ENCODE results near the gene OR2V2. TPM values are rescaled to one million over a fixed set of nuclear protein-coding genes. Genes with fewer than 3 reads are reported as not detected.

The OR2V2 gene
- total and polyA plus RNA-seq, 2 donors (not counting 1 experiment from before 2014, with no cell fraction given) = not detected

- no peak for TF ChIP-seq EZH2 (IDR thresholded peaks at IDR 0.05; ENCODE audit: borderline replicate concordance, insufficient read depth, low read depth, low read length, poor library complexity, severe bottlenecking)
- TF ChIP-seq, protein P1, sequence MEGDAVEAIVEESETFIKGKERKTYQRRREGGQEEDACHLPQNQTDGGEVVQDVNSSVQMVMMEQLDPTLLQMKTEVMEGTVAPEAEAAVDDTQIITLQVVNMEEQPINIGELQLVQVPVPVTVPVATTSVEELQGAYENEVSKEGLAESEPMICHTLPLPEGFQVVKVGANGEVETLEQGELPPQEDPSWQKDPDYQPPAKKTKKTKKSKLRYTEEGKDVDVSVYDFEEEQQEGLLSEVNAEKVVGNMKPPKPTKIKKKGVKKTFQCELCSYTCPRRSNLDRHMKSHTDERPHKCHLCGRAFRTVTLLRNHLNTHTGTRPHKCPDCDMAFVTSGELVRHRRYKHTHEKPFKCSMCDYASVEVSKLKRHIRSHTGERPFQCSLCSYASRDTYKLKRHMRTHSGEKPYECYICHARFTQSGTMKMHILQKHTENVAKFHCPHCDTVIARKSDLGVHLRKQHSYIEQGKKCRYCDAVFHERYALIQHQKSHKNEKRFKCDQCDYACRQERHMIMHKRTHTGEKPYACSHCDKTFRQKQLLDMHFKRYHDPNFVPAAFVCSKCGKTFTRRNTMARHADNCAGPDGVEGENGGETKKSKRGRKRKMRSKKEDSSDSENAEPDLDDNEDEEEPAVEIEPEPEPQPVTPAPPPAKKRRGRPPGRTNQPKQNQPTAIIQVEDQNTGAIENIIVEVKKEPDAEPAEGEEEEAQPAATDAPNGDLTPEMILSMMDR (IDR thresholded peaks at IDR 0.05) = no peak
- Mint-ChIP-seq H3K27me3 (peaks cover 22% of the 10 kb centered on the region), H3K4me1 (peaks cover 47% of the 10 kb centered on the region), H3K4me3 (peak overlapping the region; percentile 91), H3K9me3 (ENCODE audit: insufficient read depth) (no peaks in the 10 kb centered on the region), H3K27ac (peak overlapping the region; percentile 66)
- DNase-seq = peak; percentile 60
- no peak overlapping the region for H3K9ac ChIP-seq (ENCODE audit: low read length)
- peaks cover 0 to 40% (median 2%) of the 10 kb centered on the region in 3 donors for H3K9me3 ChIP-seq (ENCODE audit: control extremely low read depth in 1 of 3, control insufficient read depth in 2 of 3, insufficient read depth in 1 of 3, low read length in 2 of 3)
- intact Hi-C loops (cut with micrococcal nuclease) = loop anchor here (5.0 to 10.0 kb wide), 3 partner anchors 51 to 361 kb away; partner anchors contain the start of genes MGAT1 and TRIM52
- H3K27ac ChIP-seq (ENCODE audit: low read length in 2 of 2) = no peak overlapping the region
- ATAC-seq (ENCODE audit: low read depth) = no peak
- no peaks in the 10 kb centered on the region for H3K79me2 ChIP-seq (ENCODE audit: control insufficient read depth, insufficient read depth, low read length)
- POLR2A ChIA-PET = no interaction called here
- H4K20me1 ChIP-seq (ENCODE audit: control insufficient read depth, insufficient read depth, low read length, poor library complexity, severe bottlenecking) = no peaks in the 10 kb centered on the region
- CTCF ChIA-PET = interaction anchor here (2.5 kb wide), 1 partner anchor 9 kb away, joined by 9 read pairs; no protein-coding TSS in a partner anchor
- H3K27me3 ChIP-seq (replicated peaks in 1 of 4; ENCODE audit: control extremely low read depth in 1 of 4, control insufficient read depth in 3 of 4, insufficient read depth in 4 of 4, low read length in 3 of 4) = peaks cover 0 to 56% (median 18%) of the 10 kb centered on the region in 4 experiments
- H2AFZ ChIP-seq (ENCODE audit: insufficient read depth, low read depth, low read length, poor library complexity, severe bottlenecking) = peak overlapping the region; percentile 25
- H3K4me3 ChIP-seq (ENCODE audit: control extremely low read depth in 1 of 5, extremely low read depth in 1 of 5, insufficient read depth in 1 of 5, low read depth in 2 of 5, low read length in 4 of 5) = peak overlapping the region in 1 of 5 experiments; percentile 18
- peaks cover 30 to 35% of the 10 kb centered on the region in 2 donors for H3K4me1 ChIP-seq (ENCODE audit: control insufficient read depth in 2 of 2, insufficient read depth in 2 of 2, low read length in 2 of 2)
- 36% methylated on average over 13 of the region's 16 CpGs for WGBS (ENCODE audit: insufficient coverage)
- H3K36me3 ChIP-seq (replicated peaks in 1 of 2; ENCODE audit: control extremely low read depth in 1 of 2, control insufficient read depth in 1 of 2, extremely low read depth in 1 of 2, insufficient read depth in 2 of 2, low read length in 1 of 2) = no peaks in the 10 kb centered on the region
- peak overlapping the region; percentile 50 for H3K4me2 ChIP-seq (replicated peaks; ENCODE audit: low read depth, low read length, poor library complexity, severe bottlenecking)
These were observed 16.2 kb downstream of the OR2V2 start for GRCh38 chr5:181163487-181164075.

Measured in B cell (primary cell).